ENCODE results near the gene NAALADL2.

NAALADL2 gene

GRCh38 chr3:175214216-175214615 is 355.1 kb downstream of the NAALADL2 start:
- Histone ChIP-seq H3K9me3 (no peaks in the 10 kb centered on the region), H3K4me1 (peaks cover 14% of the 10 kb centered on the region), H3K4me3 (ENCODE audit: low read depth, low read length) (no peak overlapping the region), H3K36me3 (no peaks in the 10 kb centered on the region), H3K27me3 (no peaks in the 10 kb centered on the region)
- no peak for TF ChIP-seq CTCF (IDR thresholded peaks at IDR 0.05; ENCODE audit: low read depth, low read length)
- DNase-seq, result no peak

GRCh38 chr3:175215833-175216232 is 356.7 kb downstream of the NAALADL2 start:
- peaks cover 8% of the 10 kb centered on the region for H3K4me1 ChIP-seq
- no peaks in the 10 kb centered on the region for H3K9me3 ChIP-seq
- H3K4me3 ChIP-seq (ENCODE audit: low read depth, low read length), result no peak overlapping the region
- no peak for DNase-seq
- TF ChIP-seq CTCF (IDR thresholded peaks at IDR 0.05; ENCODE audit: low read depth, low read length), result no peak
- no peaks in the 10 kb centered on the region for H3K27me3 ChIP-seq
- H3K36me3 ChIP-seq, result no peaks in the 10 kb centered on the region

DNA sequence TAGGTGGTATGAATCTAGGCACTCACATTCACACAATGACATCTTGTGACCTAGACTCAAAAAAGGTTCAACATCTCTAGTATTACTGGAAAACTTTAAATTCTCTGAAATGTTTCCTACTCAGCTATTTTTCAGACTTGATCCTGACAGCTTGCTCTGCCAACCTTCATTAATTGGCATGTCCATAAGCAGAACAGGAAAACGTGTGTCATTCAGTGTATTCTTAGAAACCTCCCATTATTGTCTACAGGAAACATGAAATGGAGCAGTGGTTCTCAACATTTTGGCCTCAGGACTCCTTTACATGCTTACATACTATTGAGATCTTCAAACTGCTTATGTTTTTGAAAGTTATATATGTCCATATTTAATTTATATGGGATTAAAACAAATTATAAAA is 363.2 kb downstream of the NAALADL2 start:
- no peak for TF ChIP-seq CTCF (IDR thresholded peaks at IDR 0.05; ENCODE audit: low read depth, low read length)
- no peaks in the 10 kb centered on the region for H3K9me3 ChIP-seq
- DNase-seq, result no peak
- H3K4me3 ChIP-seq (ENCODE audit: low read depth, low read length), result no peak overlapping the region
- no peaks in the 10 kb centered on the region; the same call in 1 of the 2 replicates for H3K4me1 ChIP-seq
- H3K36me3 ChIP-seq, result no peaks in the 10 kb centered on the region
- H3K27me3 ChIP-seq, result no peaks in the 10 kb centered on the region

DNA sequence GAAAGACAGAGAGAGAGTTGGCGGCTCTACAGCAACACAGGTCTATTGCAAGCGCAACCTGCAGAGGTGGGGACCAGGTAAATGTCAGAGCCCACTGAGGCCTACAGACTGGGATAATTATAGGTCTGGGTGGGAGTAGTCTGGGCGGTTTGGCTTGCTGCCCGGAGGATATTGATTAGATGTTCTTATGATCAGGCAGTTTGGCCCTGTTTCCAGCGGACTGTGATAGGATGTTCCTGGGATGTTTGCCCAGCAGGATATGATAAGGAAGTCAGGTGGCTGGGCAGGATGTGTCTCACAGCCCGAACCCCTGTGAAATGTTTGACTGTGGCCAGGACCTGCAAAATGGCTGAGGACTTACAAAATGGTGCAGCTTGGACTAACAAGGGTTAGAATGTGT is 364.9 kb downstream of the NAALADL2 start:
- H3K27me3 ChIP-seq, result no peaks in the 10 kb centered on the region
- no peaks in the 10 kb centered on the region; the same call in 1 of the 2 replicates for H3K4me1 ChIP-seq
- H3K4me3 ChIP-seq (ENCODE audit: low read depth, low read length), result no peak overlapping the region
- DNase-seq, result peak; percentile 30
- H3K9me3 ChIP-seq, result no peaks in the 10 kb centered on the region
- H3K36me3 ChIP-seq, result no peaks in the 10 kb centered on the region
- TF ChIP-seq CTCF (IDR thresholded peaks at IDR 0.05; ENCODE audit: low read depth, low read length), result no peak

GRCh38 chr3:175226444-175226843 is 367.3 kb downstream of the NAALADL2 start:
- H3K4me1 ChIP-seq, result no peaks in the 10 kb centered on the region; the same call in 1 of the 2 replicates
- H3K27me3 ChIP-seq, result no peaks in the 10 kb centered on the region
- no peak for DNase-seq
- no peaks in the 10 kb centered on the region for H3K9me3 ChIP-seq
- no peak for TF ChIP-seq CTCF (IDR thresholded peaks at IDR 0.05; ENCODE audit: low read depth, low read length)
- no peaks in the 10 kb centered on the region for H3K36me3 ChIP-seq
- no peak overlapping the region for H3K4me3 ChIP-seq (ENCODE audit: low read depth, low read length)

DNA sequence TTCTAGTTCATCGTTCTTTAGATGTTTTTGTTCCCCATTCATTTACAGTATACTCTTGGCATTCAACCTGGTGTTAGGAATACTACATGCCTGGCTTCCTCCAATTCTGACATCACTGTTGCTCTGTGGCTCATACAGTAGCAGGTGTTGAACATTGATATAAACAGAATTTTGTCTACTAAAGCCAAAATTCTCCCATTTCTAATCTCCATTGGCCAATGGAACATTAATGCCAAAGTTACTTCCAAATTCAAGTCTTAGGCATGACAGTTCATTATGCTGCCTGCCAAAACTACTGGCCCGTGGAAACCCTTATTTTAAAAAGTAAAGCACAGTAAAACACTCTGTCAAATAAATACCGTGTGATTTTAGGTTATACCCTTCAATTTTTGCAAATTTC is 368.0 kb downstream of the NAALADL2 start:
- Histone ChIP-seq H3K4me3 (ENCODE audit: low read depth, low read length) (no peak overlapping the region), H3K9me3 (no peaks in the 10 kb centered on the region), H3K27me3 (no peaks in the 10 kb centered on the region), H3K4me1 (no peaks in the 10 kb centered on the region; the same call in 1 of the 2 replicates), H3K36me3 (no peaks in the 10 kb centered on the region)
- no peak for DNase-seq
- TF ChIP-seq CTCF (IDR thresholded peaks at IDR 0.05; ENCODE audit: low read depth, low read length), result no peak
